PFSK-1 (cell line): ENCODE results near the gene FGF1.

Experiments
- POLR2AphosphoS5 ChIP-seq: IDR thresholded peaks from 2 replicates; pipeline ENCODE4 v1.6.1; 2012; ENCODE audit warnings: low read depth, mild to moderate bottlenecking, control low read depth, low read length, moderate library complexity
- REST ChIP-seq, 2 experiments: IDR thresholded peaks; 2 replicates each; pipeline versions ENCODE4 v1.6.1 to v1.8.0; 2011 to 2012; ENCODE audit warnings: low read depth in 2 of 2, low read length in 2 of 2, control low read depth in 1 of 2, inconsistent platforms in 1 of 2, mild to moderate bottlenecking in 1 of 2, moderate library complexity in 1 of 2; ENCODE audit not compliant: insufficient read depth in 1 of 2
- SIN3A ChIP-seq: IDR thresholded peaks from 2 replicates; pipeline ENCODE4 v1.6.1; 2012; ENCODE audit warnings: mild to moderate bottlenecking, low read length, moderate library complexity, borderline replicate concordance; ENCODE audit not compliant: insufficient read depth

GRCh38 chr5:142663246-142663645 is 22.6 kb downstream of the FGF1 start:
- TF ChIP-seq SIN3A (no peak), POLR2AphosphoS5 (no peak), REST (IDR thresholded peaks at IDR 0.05; ENCODE audit: insufficient read depth in 1 of 2, low read depth in 2 of 2, low read length in 2 of 2) (no peak)
